ENCODE data around the gene ZFAND5. TPM values are rescaled to one million over a fixed set of nuclear protein-coding genes. Genes with fewer than 3 reads are reported as not detected.

The ZFAND5 gene
- total RNA-seq, 1 donor from 2014 or later = 277 TPM

DNA sequence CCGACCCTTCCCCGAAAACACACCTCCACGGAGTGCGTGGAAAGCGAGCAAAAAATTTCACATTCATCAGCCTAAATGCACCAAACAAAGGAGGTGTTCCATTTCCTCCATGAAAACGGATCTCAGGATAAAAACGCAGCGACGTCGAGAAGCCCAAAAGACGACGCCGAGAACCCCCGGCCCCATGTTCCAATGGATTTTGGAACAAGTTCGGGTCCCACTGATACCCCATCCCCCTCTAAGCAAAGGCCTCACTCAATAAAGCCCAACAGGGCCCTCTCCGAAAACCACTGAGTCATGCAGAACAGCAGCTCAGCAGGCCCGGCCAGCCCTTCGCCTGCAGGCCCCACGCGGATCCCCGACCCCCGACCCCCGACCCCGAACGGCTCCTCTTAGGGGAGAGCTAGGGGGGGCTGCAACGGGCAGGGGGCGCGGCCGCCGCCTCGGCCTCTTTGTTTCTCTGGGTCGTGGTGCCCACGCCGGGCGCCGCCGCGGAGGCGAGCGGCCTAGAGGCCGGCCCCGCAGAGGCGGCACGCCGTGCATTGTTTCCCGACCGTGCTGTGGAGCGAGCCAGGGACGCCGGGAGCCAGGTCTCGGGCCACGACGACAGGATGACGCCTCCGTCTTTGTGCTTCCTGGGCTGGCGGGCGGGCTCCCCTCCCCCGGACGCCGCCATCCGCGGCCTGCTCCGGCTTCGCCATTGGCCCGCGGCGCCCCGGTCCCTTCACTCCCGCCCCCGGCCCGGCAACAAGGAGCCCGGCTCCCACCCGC is 915 bp downstream of the ZFAND5 start:
- intact Hi-C loops (cut with DNase I) = loop anchor here (10.0 kb wide), 2 partner anchors 221 to 599 kb away; partner anchors contain the start of gene CEMIP2
- peak overlapping the region; percentile 100 for H3K27ac ChIP-seq
- peak overlapping the region; percentile 85 to 89 for H3K4me3 ChIP-seq
- DNase-seq (ENCODE audit: extremely low spot score in 2 of 2) = no peak
- H3K9me3 ChIP-seq = no peaks in the 10 kb centered on the region
- TF ChIP-seq, protein P1, sequence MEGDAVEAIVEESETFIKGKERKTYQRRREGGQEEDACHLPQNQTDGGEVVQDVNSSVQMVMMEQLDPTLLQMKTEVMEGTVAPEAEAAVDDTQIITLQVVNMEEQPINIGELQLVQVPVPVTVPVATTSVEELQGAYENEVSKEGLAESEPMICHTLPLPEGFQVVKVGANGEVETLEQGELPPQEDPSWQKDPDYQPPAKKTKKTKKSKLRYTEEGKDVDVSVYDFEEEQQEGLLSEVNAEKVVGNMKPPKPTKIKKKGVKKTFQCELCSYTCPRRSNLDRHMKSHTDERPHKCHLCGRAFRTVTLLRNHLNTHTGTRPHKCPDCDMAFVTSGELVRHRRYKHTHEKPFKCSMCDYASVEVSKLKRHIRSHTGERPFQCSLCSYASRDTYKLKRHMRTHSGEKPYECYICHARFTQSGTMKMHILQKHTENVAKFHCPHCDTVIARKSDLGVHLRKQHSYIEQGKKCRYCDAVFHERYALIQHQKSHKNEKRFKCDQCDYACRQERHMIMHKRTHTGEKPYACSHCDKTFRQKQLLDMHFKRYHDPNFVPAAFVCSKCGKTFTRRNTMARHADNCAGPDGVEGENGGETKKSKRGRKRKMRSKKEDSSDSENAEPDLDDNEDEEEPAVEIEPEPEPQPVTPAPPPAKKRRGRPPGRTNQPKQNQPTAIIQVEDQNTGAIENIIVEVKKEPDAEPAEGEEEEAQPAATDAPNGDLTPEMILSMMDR (IDR thresholded peaks at IDR 0.05) = no peak
- TF ChIP-seq POLR2A (IDR thresholded peaks at IDR 0.05) (peak in 1 of 2 donors; percentile 6), POLR2AphosphoS5 (IDR thresholded peaks at IDR 0.05; ENCODE audit: insufficient read depth in 1 of 2, low read depth in 1 of 2) (peak; percentile 21 to 28)
- peaks cover 45% of the 10 kb centered on the region for H3K4me1 ChIP-seq
- peaks cover 0 to 14% of the 10 kb centered on the region in 2 donors for H3K36me3 ChIP-seq
- no peaks in the 10 kb centered on the region for H3K27me3 ChIP-seq

- intact Hi-C loops (cut with DNase I) = loop anchor here (10.0 kb wide), 2 partner anchors 222 to 598 kb away; partner anchors contain the start of gene CEMIP2
- Histone ChIP-seq H3K27me3 (no peaks in the 10 kb centered on the region), H3K4me1 (peaks cover 54% of the 10 kb centered on the region), H3K4me3 (peak overlapping the region; percentile 85 to 89), H3K36me3 (peaks cover 0 to 21% of the 10 kb centered on the region in 2 donors), H3K27ac (peak overlapping the region; percentile 100), H3K9me3 (no peaks in the 10 kb centered on the region)
- DNase-seq (ENCODE audit: extremely low spot score in 2 of 2) = no peak
- TF ChIP-seq, protein P1 (IDR thresholded peaks at IDR 0.05) = no peak
- no peak for TF ChIP-seq POLR2A (IDR thresholded peaks at IDR 0.05)
- TF ChIP-seq POLR2AphosphoS5 (IDR thresholded peaks at IDR 0.05; ENCODE audit: insufficient read depth in 1 of 2, low read depth in 1 of 2) = no peak
Observed at GRCh38 chr9:72363236-72363635, 1.8 kb downstream of the ZFAND5 start.

DNA sequence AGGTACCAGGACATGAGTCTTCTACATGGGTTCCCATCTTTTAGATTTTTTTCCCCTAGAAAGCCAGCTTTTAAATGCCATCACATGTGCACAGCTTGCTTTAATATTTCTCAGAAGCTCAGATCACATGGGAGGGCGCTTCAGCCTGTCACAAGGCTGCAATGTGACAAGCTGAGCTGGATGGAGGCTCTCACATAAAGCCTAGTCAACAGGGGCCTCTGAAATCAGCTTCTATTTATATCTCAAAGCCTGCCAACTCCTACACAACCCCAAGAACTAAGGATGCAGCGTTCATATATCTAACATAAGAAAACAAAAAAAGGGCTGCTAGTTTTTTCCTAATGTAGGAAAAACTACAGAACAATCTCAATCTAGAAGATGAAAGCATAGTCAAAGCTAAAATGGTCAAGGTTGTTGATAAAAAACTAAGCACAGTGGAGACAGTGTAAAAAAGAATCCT is 2.3 kb downstream of the ZFAND5 start:
- intact Hi-C loops (cut with DNase I) = loop anchor here (10.0 kb wide), 2 partner anchors 222 to 598 kb away; partner anchors contain the start of gene CEMIP2
- Histone ChIP-seq H3K27ac (peak overlapping the region; percentile 100), H3K9me3 (no peaks in the 10 kb centered on the region), H3K4me1 (peaks cover 59% of the 10 kb centered on the region), H3K27me3 (no peaks in the 10 kb centered on the region), H3K36me3 (peaks cover 0 to 26% of the 10 kb centered on the region in 2 donors), H3K4me3 (peak overlapping the region; percentile 85 to 89)
- DNase-seq (ENCODE audit: extremely low spot score in 2 of 2) = peak in 1 of 2 donors; percentile 91
- peak in 1 of 2 donors; percentile 33 for TF ChIP-seq POLR2A (IDR thresholded peaks at IDR 0.05)
- TF ChIP-seq, protein P1 (IDR thresholded peaks at IDR 0.05) = no peak
- peak in 1 of 2 donors; percentile 92 for TF ChIP-seq POLR2AphosphoS5 (IDR thresholded peaks at IDR 0.05; ENCODE audit: insufficient read depth in 1 of 2, low read depth in 1 of 2)

GRCh38 chr9:72362118-72362531 is 2.9 kb downstream of the ZFAND5 start:
- Histone ChIP-seq H3K36me3 (peaks cover 0 to 32% of the 10 kb centered on the region in 2 donors), H3K4me1 (peaks cover 65% of the 10 kb centered on the region), H3K9me3 (no peaks in the 10 kb centered on the region), H3K27ac (peak overlapping the region; percentile 100), H3K27me3 (no peaks in the 10 kb centered on the region), H3K4me3 (peak overlapping the region; percentile 85 to 89)
- peak; percentile 29 to 46 for TF ChIP-seq POLR2AphosphoS5 (IDR thresholded peaks at IDR 0.05; ENCODE audit: insufficient read depth in 1 of 2, low read depth in 1 of 2)
- TF ChIP-seq, protein P1 (IDR thresholded peaks at IDR 0.05) = no peak
- DNase-seq (ENCODE audit: extremely low spot score in 2 of 2) = no peak
- intact Hi-C loops (cut with DNase I) = loop anchor here (10.0 kb wide), 2 partner anchors 223 to 597 kb away; partner anchors contain the start of gene CEMIP2

Data from vagina (tissue), 2 donors.